NT2/D1 (cell line): ENCODE results near the gene PRRG1.
"Not testable (repeated sequence)": the region's sequence is repeated elsewhere in the genome, so short reads cannot be mapped to it uniquely, and the experiment has no call there.

ENCODE experiments used
- DNase-seq: peaks from one replicate; pipeline ENCODE4 v3.0.0-alpha.2; 2011; ENCODE audit warnings: low read depth, low spot score
- H3K27me3 ChIP-seq: 2 replicates; pipeline ENCODE4 v1.6.0; 2011; ENCODE audit warnings: mild to moderate bottlenecking; ENCODE audit not compliant: insufficient read length, insufficient read depth
- H3K36me3 ChIP-seq: 2 replicates; pipeline ENCODE4 v1.6.1; 2011; ENCODE audit warnings: mild to moderate bottlenecking, low read length, mixed read lengths; ENCODE audit not compliant: insufficient read depth, insufficient read length
- H3K4me1 ChIP-seq: 2 replicates; pipeline ENCODE4 v1.5.1; 2011; ENCODE audit not compliant: insufficient read depth, insufficient read length
- H3K4me3 ChIP-seq: 2 replicates; pipeline ENCODE4 v1.5.1; 2011; ENCODE audit warnings: low read depth; ENCODE audit not compliant: insufficient read length
- H3K9ac ChIP-seq: 2 replicates; pipeline ENCODE4 v1.6.0; 2011; ENCODE audit warnings: low read depth; ENCODE audit not compliant: insufficient read length
- H3K9me3 ChIP-seq: 2 replicates; pipeline ENCODE4 v1.5.1; 2011; ENCODE audit warnings: mild to moderate bottlenecking, low read length; ENCODE audit not compliant: insufficient read depth
- SUZ12 ChIP-seq: IDR thresholded peaks from 2 replicates; pipeline ENCODE4 v1.6.1; 2011; ENCODE audit not compliant: insufficient read length, insufficient read depth; ENCODE audit errors: extremely low read depth
- YY1 ChIP-seq: IDR thresholded peaks from 2 replicates; pipeline ENCODE4 v1.6.1; 2011; ENCODE audit not compliant: insufficient read length, insufficient read depth
- ZNF274 ChIP-seq: IDR thresholded peaks from 2 replicates; pipeline ENCODE4 v1.6.1; 2011; ENCODE audit warnings: mild to moderate bottlenecking, low read depth, low read length

Gene PRRG1

DNA sequence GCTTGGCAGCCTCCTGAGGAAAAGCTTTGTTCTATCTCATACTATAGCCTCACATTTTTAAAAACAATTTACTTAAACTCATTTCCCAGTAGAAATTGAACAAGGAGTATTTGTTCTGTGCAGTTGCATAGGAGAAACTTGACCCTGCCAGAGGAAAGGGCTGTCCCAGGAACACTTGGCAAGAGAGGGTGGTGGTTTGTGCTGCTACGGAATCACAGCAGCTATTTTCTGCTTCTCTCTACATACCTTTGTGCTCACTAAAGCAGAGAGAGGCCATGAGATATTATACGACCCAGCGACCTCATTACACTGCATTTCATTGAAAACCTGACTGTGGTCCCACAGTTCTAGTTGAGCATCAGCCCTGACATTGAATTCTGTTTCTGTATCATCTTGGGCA lies 139.2 kb downstream of the PRRG1 start:
- Histone ChIP-seq H3K9me3 (0 out of 2 replicates have a peak, but pooled peaks cover 3% of the 10 kb centered on the region), H3K9ac (no peak overlapping the region), H3K27me3 (no peaks in the 10 kb centered on the region), H3K4me1 (no peaks in the 10 kb centered on the region), H3K4me3 (no peak overlapping the region), H3K36me3 (no peaks in the 10 kb centered on the region)
- TF ChIP-seq ZNF274 (no peak), SUZ12 (no peak)
- no peak for DNase-seq

DNA sequence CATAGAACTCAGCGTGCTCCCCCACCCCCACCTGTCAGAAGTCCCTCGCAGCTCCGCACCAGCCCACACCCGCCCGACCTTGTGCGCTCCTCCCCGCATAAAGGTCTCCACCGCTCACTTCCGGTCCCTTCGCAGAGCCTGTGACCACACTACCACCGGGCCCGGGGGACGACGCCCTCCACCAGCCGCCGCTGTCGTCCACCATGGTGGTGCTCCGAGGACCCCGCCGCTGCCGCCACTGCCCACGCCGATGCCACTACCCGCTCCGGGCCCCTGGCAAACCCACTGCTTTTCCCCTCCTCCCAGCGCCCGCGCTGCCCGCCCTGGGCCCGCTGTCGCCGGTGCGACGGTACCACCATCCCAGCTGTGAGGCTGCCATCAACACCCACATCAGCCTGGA lies 142.5 kb downstream of the PRRG1 start:
- no peaks in the 10 kb centered on the region for H3K4me1 ChIP-seq
- H3K27me3 ChIP-seq = no peaks in the 10 kb centered on the region
- TF ChIP-seq SUZ12 (no peak), YY1 (no peak), ZNF274 (no peak)
- no peaks in the 10 kb centered on the region for H3K36me3 ChIP-seq
- H3K4me3 ChIP-seq = no peak overlapping the region
- 0 out of 2 replicates have a peak, but pooled peaks cover 3% of the 10 kb centered on the region for H3K9me3 ChIP-seq
- H3K9ac ChIP-seq = no peak overlapping the region
- no peak for DNase-seq

- H3K36me3 ChIP-seq, H3K4me1 ChIP-seq, DNase-seq, H3K9me3 ChIP-seq, H3K4me3 ChIP-seq, H3K9ac ChIP-seq, H3K27me3 ChIP-seq: not testable (repeated sequence)
Observed at GRCh38 chrX:37495760-37496159, 146.6 kb downstream of the PRRG1 start.

GRCh38 chrX:37497126-37497525 lies 148.0 kb downstream of the PRRG1 start:
- not testable (repeated sequence) for H3K4me1 ChIP-seq, H3K4me3 ChIP-seq, DNase-seq, H3K27me3 ChIP-seq, H3K9me3 ChIP-seq, H3K9ac ChIP-seq, H3K36me3 ChIP-seq

GRCh38 chrX:37498323-37498722 lies 149.2 kb downstream of the PRRG1 start:
- not testable (repeated sequence) for H3K4me1 ChIP-seq, H3K4me3 ChIP-seq, H3K27me3 ChIP-seq, H3K9me3 ChIP-seq, H3K36me3 ChIP-seq, DNase-seq, H3K9ac ChIP-seq

DNA sequence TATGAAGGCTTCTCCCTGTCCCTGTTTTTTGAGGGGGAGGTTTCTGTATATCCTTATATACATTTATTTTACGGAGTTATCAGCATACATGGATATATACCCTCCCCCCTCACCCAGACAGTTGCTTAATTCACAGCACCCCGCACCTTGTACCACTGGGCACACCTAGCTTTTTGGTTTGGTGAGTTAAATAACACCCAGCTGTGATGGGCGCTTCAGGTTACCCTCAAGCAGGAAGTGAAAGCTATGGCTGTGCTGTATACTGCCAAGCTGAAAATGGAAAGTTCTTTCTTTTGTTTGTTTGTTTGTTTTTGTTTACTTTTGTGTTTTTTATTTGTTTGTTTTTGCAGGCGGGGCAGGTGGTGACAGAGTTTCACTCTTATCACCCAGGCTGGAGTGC lies 150.5 kb downstream of the PRRG1 start:
- DNase-seq, H3K36me3 ChIP-seq, H3K27me3 ChIP-seq, H3K4me3 ChIP-seq, H3K4me1 ChIP-seq, H3K9me3 ChIP-seq, H3K9ac ChIP-seq: not testable (repeated sequence)

DNA sequence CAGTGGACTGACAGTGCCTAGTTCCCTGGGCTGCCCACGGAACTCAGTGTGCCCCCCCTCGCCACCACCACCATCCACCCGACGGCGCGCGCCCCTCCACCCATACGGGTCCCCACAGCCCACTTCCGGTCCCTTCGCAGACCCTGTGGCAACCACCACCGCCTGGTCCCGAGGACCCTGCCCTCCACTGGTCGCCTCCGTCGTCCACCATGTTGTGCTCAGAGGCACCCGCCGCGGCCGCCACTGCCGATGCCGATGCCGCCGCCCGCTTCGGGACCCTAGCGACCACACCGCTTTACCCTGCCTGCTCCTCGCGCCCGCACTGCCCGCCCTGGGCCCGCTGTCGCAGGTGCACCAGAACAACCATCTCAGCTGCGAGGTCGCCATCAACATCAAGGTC lies 155.8 kb downstream of the PRRG1 start:
- Histone ChIP-seq H3K4me1 (peaks cover 2% of the 10 kb centered on the region), H3K36me3 (no peaks in the 10 kb centered on the region), H3K27me3 (no peaks in the 10 kb centered on the region), H3K4me3 (no peak overlapping the region), H3K9me3 (no peaks in the 10 kb centered on the region), H3K9ac (no peak overlapping the region)
- TF ChIP-seq ZNF274 (no peak), YY1 (no peak), SUZ12 (no peak)
- no peak for DNase-seq
